Activated naive CD8-positive, alpha-beta T cell treated with anti-CD3 and anti-CD28 coated beads, Interleukin-2, amount 50 U/mL, for 24 hours (primary cell): ENCODE data around the gene LIPK.
"Not testable (repeated sequence)": the region's sequence is repeated elsewhere in the genome, so short reads cannot be mapped to it uniquely, and the experiment has no call there.

ENCODE experiments used
- ATAC-seq: fragments of 150-1000 bp; cut with Tn5 transposase; one replicate; pipeline ENCODE4 v1.10.0; 2021
- DNase-seq: peaks from one replicate; pipeline ENCODE4 v3.0.0; 2021
- H3K27ac Mint-ChIP-seq: one replicate; pipeline ENCODE4 v1.8.0; 2021; ENCODE audit warnings: mild to moderate bottlenecking, mixed read lengths
- H3K27me3 Mint-ChIP-seq: one replicate; pipeline ENCODE4 v1.8.0; 2021; ENCODE audit warnings: mixed read lengths
- H3K36me3 Mint-ChIP-seq: one replicate; pipeline ENCODE4 v1.8.0; 2021; ENCODE audit warnings: low read depth, mixed read lengths
- H3K4me1 Mint-ChIP-seq: one replicate; pipeline ENCODE4 v1.8.0; 2021; ENCODE audit warnings: mixed read lengths
- H3K4me3 Mint-ChIP-seq: one replicate; pipeline ENCODE4 v1.8.0; 2021; ENCODE audit warnings: mild to moderate bottlenecking, moderate library complexity, mixed read lengths
- H3K9me3 Mint-ChIP-seq: one replicate; pipeline ENCODE4 v1.8.0; 2021; ENCODE audit warnings: mixed read lengths

Gene LIPK

GRCh38 chr10:88687853-88688467 lies 18.1 kb upstream of the LIPK start:
- DNase-seq (no peak), ATAC-seq (no peak)
- no peaks in the 10 kb centered on the region for H3K9me3 Mint-ChIP-seq
- H3K4me1 Mint-ChIP-seq = no peaks in the 10 kb centered on the region
- H3K4me3 Mint-ChIP-seq = no peak overlapping the region
- no peak overlapping the region for H3K27ac Mint-ChIP-seq
- peaks cover 5% of the 10 kb centered on the region for H3K27me3 Mint-ChIP-seq
- H3K36me3 Mint-ChIP-seq = no peaks in the 10 kb centered on the region

- no peaks in the 10 kb centered on the region for H3K36me3 Mint-ChIP-seq
- ATAC-seq (no peak), DNase-seq (no peak)
- no peak overlapping the region for H3K27ac Mint-ChIP-seq
- H3K27me3 Mint-ChIP-seq = peaks cover 7% of the 10 kb centered on the region
- H3K9me3 Mint-ChIP-seq = no peaks in the 10 kb centered on the region
- no peak overlapping the region for H3K4me3 Mint-ChIP-seq
- no peaks in the 10 kb centered on the region for H3K4me1 Mint-ChIP-seq
These were observed 16.7 kb upstream of the LIPK start for GRCh38 chr10:88689366-88689765.

GRCh38 chr10:88693392-88694020 lies 12.5 kb upstream of the LIPK start:
- no peak for DNase-seq
- Mint-ChIP-seq H3K27me3 (peaks cover 6% of the 10 kb centered on the region), H3K4me1 (no peaks in the 10 kb centered on the region), H3K36me3 (no peaks in the 10 kb centered on the region), H3K27ac (no peak overlapping the region), H3K9me3 (no peaks in the 10 kb centered on the region), H3K4me3 (no peak overlapping the region)
- ATAC-seq = no peak

- no peaks in the 10 kb centered on the region for H3K9me3 Mint-ChIP-seq
- peaks cover 26% of the 10 kb centered on the region for H3K4me1 Mint-ChIP-seq
- no peak overlapping the region for H3K4me3 Mint-ChIP-seq
- no peak overlapping the region for H3K27ac Mint-ChIP-seq
- H3K36me3 Mint-ChIP-seq = no peaks in the 10 kb centered on the region
- ATAC-seq (peak; percentile 44), DNase-seq (no peak)
- peaks cover 6% of the 10 kb centered on the region for H3K27me3 Mint-ChIP-seq
These were observed 3.0 kb upstream of the LIPK start for GRCh38 chr10:88702848-88703597.

- peaks cover 4% of the 10 kb centered on the region for H3K27me3 Mint-ChIP-seq
- no peaks in the 10 kb centered on the region for H3K9me3 Mint-ChIP-seq
- H3K27ac Mint-ChIP-seq = peak overlapping the region; percentile 44
- peak overlapping the region; percentile 18 for H3K4me3 Mint-ChIP-seq
- ATAC-seq (peak; percentile 85), DNase-seq (peak; percentile 10)
- H3K4me1 Mint-ChIP-seq = peaks cover 27% of the 10 kb centered on the region
- no peaks in the 10 kb centered on the region for H3K36me3 Mint-ChIP-seq
These were observed 1.5 kb downstream of the LIPK start for GRCh38 chr10:88707429-88708155.

- not testable (repeated sequence) for H3K27ac Mint-ChIP-seq, H3K9me3 Mint-ChIP-seq, H3K4me3 Mint-ChIP-seq, H3K36me3 Mint-ChIP-seq, H3K27me3 Mint-ChIP-seq, DNase-seq, ATAC-seq
- peaks cover 20% of the 10 kb centered on the region for H3K4me1 Mint-ChIP-seq
These were observed 3.3 kb downstream of the LIPK start for GRCh38 chr10:88709361-88709760.

GRCh38 chr10:88715517-88715916 lies 9.5 kb downstream of the LIPK start:
- Mint-ChIP-seq H3K4me1 (no peaks in the 10 kb centered on the region), H3K27me3 (peaks cover 12% of the 10 kb centered on the region), H3K27ac (no peak overlapping the region), H3K4me3 (no peak overlapping the region), H3K9me3 (no peaks in the 10 kb centered on the region), H3K36me3 (no peaks in the 10 kb centered on the region)
- no peak for DNase-seq
- ATAC-seq = no peak

- DNase-seq (no peak), ATAC-seq (no peak)
- no peak overlapping the region for H3K27ac Mint-ChIP-seq
- H3K9me3 Mint-ChIP-seq = no peaks in the 10 kb centered on the region
- H3K27me3 Mint-ChIP-seq = peaks cover 9% of the 10 kb centered on the region
- no peak overlapping the region for H3K4me3 Mint-ChIP-seq
- no peaks in the 10 kb centered on the region for H3K36me3 Mint-ChIP-seq
- H3K4me1 Mint-ChIP-seq = peaks cover 8% of the 10 kb centered on the region
These were observed 15.3 kb downstream of the LIPK start for GRCh38 chr10:88721392-88721791.

- DNase-seq (no peak), ATAC-seq (no peak)
- no peaks in the 10 kb centered on the region for H3K36me3 Mint-ChIP-seq
- peaks cover 2% of the 10 kb centered on the region for H3K27me3 Mint-ChIP-seq
- no peak overlapping the region for H3K4me3 Mint-ChIP-seq
- H3K27ac Mint-ChIP-seq = peak overlapping the region; percentile 1
- peaks cover 8% of the 10 kb centered on the region for H3K4me1 Mint-ChIP-seq
- H3K9me3 Mint-ChIP-seq = no peaks in the 10 kb centered on the region
These were observed 19.7 kb downstream of the LIPK start for GRCh38 chr10:88725798-88726197.

- Mint-ChIP-seq H3K9me3 (no peaks in the 10 kb centered on the region), H3K4me3 (no peak overlapping the region), H3K27me3 (peaks cover 2% of the 10 kb centered on the region), H3K4me1 (peaks cover 8% of the 10 kb centered on the region), H3K36me3 (no peaks in the 10 kb centered on the region), H3K27ac (no peak overlapping the region)
- DNase-seq (peak; percentile 70), ATAC-seq (peak; percentile 20)
These were observed 22.2 kb downstream of the LIPK start for GRCh38 chr10:88728107-88728763.

- peaks cover 3% of the 10 kb centered on the region for H3K4me1 Mint-ChIP-seq
- H3K27me3 Mint-ChIP-seq = no peaks in the 10 kb centered on the region
- no peaks in the 10 kb centered on the region for H3K9me3 Mint-ChIP-seq
- no peaks in the 10 kb centered on the region for H3K36me3 Mint-ChIP-seq
- H3K4me3 Mint-ChIP-seq = no peak overlapping the region
- H3K27ac Mint-ChIP-seq = no peak overlapping the region
- DNase-seq = no peak
- no peak for ATAC-seq
These were observed 24.8 kb downstream of the LIPK start for GRCh38 chr10:88730864-88731263.

- Mint-ChIP-seq H3K4me3 (no peak overlapping the region), H3K27ac (no peak overlapping the region), H3K36me3 (no peaks in the 10 kb centered on the region), H3K27me3 (no peaks in the 10 kb centered on the region), H3K9me3 (no peaks in the 10 kb centered on the region), H3K4me1 (no peaks in the 10 kb centered on the region)
- ATAC-seq (no peak), DNase-seq (no peak)
These were observed 25.2 kb downstream of the LIPK start for GRCh38 chr10:88731296-88731695.

- Mint-ChIP-seq H3K4me1 (no peaks in the 10 kb centered on the region), H3K9me3 (no peaks in the 10 kb centered on the region), H3K36me3 (no peaks in the 10 kb centered on the region), H3K4me3 (no peak overlapping the region), H3K27me3 (peaks cover 10% of the 10 kb centered on the region), H3K27ac (no peak overlapping the region)
- ATAC-seq (no peak), DNase-seq (no peak)
These were observed 27.2 kb downstream of the LIPK start for GRCh38 chr10:88733215-88733614.

GRCh38 chr10:88735661-88736060 lies 29.6 kb downstream of the LIPK start:
- no peaks in the 10 kb centered on the region for H3K4me1 Mint-ChIP-seq
- no peak overlapping the region for H3K4me3 Mint-ChIP-seq
- no peak for ATAC-seq
- no peaks in the 10 kb centered on the region for H3K36me3 Mint-ChIP-seq
- peaks cover 19% of the 10 kb centered on the region for H3K27me3 Mint-ChIP-seq
- H3K27ac Mint-ChIP-seq = no peak overlapping the region
- DNase-seq = no peak
- H3K9me3 Mint-ChIP-seq = no peaks in the 10 kb centered on the region
